Astrocyte (in vitro differentiated cells and primary cell): ENCODE results near the gene GNG12.

Source experiments
- CTCF ChIP-seq: IDR thresholded peaks from 2 replicates; pipeline ENCODE4 v1.5.1; 2011; ENCODE audit warnings: low read depth, mild to moderate bottlenecking, inconsistent platforms, low read length, moderate library complexity; ENCODE audit not compliant: insufficient read depth
- EZH2 ChIP-seq: IDR thresholded peaks from 2 replicates; pipeline ENCODE4 v1.6.1; 2012; ENCODE audit warnings: mild to moderate bottlenecking, low read length, inconsistent platforms; ENCODE audit not compliant: insufficient read depth

GRCh38 chr1:67683766-67684525 lies 149.3 kb downstream of the GNG12 start:
- TF ChIP-seq CTCF (no peak), EZH2 (no peak)
